Cardiac fibroblast (primary cell): ENCODE results near the gene TGM1.

ENCODE experiments used
- DNase-seq, 2 donors: peaks; one replicate each; pipeline versions ENCODE4 v3.0.0 to v3.0.0-alpha.2; 2010; ENCODE audit warnings: low read depth in 2 of 2
- H3K4me3 ChIP-seq, 2 donors: replicated peaks in 1 of 2; 1 replicate in 1 of 2; 2 replicates in 1 of 2; pipeline ENCODE4 v1.5.1; 2011; ENCODE audit warnings: low read depth in 2 of 2, low read length in 2 of 2, mild to moderate bottlenecking in 2 of 2, moderate library complexity in 1 of 2
- CTCF ChIP-seq: IDR thresholded peaks from one replicate; pipeline ENCODE4 v1.5.1; 2011; ENCODE audit warnings: low read depth, mild to moderate bottlenecking, low read length, inconsistent platforms

TGM1 gene

GRCh38 chr14:24259282-24260025, 3.5 kb downstream of the TGM1 start:
- DNase-seq, result peak; percentile 38 to 77
- no peak overlapping the region for H3K4me3 ChIP-seq
- TF ChIP-seq CTCF, result no peak

- DNase-seq, result no peak
- no peak for TF ChIP-seq CTCF
- H3K4me3 ChIP-seq, result no peak overlapping the region
Observed at GRCh38 chr14:24258548-24259265, 4.3 kb downstream of the TGM1 start.

- DNase-seq, result no peak
- H3K4me3 ChIP-seq, result no peak overlapping the region
- TF ChIP-seq CTCF, result no peak
Observed at GRCh38 chr14:24258119-24258518, 4.9 kb downstream of the TGM1 start.

GRCh38 chr14:24256960-24257359, 6.0 kb downstream of the TGM1 start:
- H3K4me3 ChIP-seq, result no peak overlapping the region
- no peak for DNase-seq
- TF ChIP-seq CTCF, result no peak

- no peak for DNase-seq
- H3K4me3 ChIP-seq, result no peak overlapping the region
- TF ChIP-seq CTCF, result no peak
Observed at GRCh38 chr14:24255931-24256711, 6.9 kb downstream of the TGM1 start.

- H3K4me3 ChIP-seq, result no peak overlapping the region
- no peak for TF ChIP-seq CTCF
- no peak for DNase-seq
Observed at GRCh38 chr14:24255438-24255837, 7.5 kb downstream of the TGM1 start.
